ENCODE results near the gene STK11IP. TPM values are rescaled to one million over a fixed set of nuclear protein-coding genes. Genes with fewer than 3 reads are reported as not detected.

Gene STK11IP
- total and polyA plus RNA-seq, 10 of the 15 experiments (the other 5 are each of a cell fraction or from before 2014, with no cell fraction given): 0.42 to 24.0 (median 11.4) TPM

- TF ChIP-seq ZNF217 (IDR thresholded peaks at IDR 0.05) (no peak), SKIL (IDR thresholded peaks at IDR 0.05; ENCODE audit: low read depth, poor library complexity, severe bottlenecking) (no peak), MTA3 (IDR thresholded peaks at IDR 0.05; ENCODE audit: borderline replicate concordance, low read length) (no peak), POLR2AphosphoS5 (IDR thresholded peaks at IDR 0.05; ENCODE audit: low read length) (no peak), PBX3 (IDR thresholded peaks at IDR 0.05; ENCODE audit: insufficient replicate concordance, low read depth, low read length) (no peak), YY1 (IDR thresholded peaks at IDR 0.05; ENCODE audit: low read depth, low read length) (no peak), ATF3 (IDR thresholded peaks at IDR 0.05; ENCODE audit: borderline replicate concordance, extremely low read depth, low read depth, low read length) (no peak), PML (IDR thresholded peaks at IDR 0.05; ENCODE audit: low read length) (no peak), SMARCA5 (IDR thresholded peaks at IDR 0.05) (no peak)
Observed at GRCh38 chr2:219631406-219631891, 33.8 kb downstream of the STK11IP start (continued).
